ENCODE data around the gene CDC45.

- TF ChIP-seq, protein P1, sequence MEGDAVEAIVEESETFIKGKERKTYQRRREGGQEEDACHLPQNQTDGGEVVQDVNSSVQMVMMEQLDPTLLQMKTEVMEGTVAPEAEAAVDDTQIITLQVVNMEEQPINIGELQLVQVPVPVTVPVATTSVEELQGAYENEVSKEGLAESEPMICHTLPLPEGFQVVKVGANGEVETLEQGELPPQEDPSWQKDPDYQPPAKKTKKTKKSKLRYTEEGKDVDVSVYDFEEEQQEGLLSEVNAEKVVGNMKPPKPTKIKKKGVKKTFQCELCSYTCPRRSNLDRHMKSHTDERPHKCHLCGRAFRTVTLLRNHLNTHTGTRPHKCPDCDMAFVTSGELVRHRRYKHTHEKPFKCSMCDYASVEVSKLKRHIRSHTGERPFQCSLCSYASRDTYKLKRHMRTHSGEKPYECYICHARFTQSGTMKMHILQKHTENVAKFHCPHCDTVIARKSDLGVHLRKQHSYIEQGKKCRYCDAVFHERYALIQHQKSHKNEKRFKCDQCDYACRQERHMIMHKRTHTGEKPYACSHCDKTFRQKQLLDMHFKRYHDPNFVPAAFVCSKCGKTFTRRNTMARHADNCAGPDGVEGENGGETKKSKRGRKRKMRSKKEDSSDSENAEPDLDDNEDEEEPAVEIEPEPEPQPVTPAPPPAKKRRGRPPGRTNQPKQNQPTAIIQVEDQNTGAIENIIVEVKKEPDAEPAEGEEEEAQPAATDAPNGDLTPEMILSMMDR (IDR thresholded peaks at IDR 0.05), result no peak
- no peak for TF ChIP-seq POLR2A (IDR thresholded peaks at IDR 0.05)
Measured at GRCh38 chr22:19494676-19495173, 15.0 kb downstream of the CDC45 start.
